Stimulated activated effector memory CD8-positive, alpha-beta T cell treated with anti-CD3 and anti-CD28 coated beads, Interleukin-12 subunit alpha, Interleukin-12 subunit beta, amount 100 ng/mL, for 72 hours (primary cell): ENCODE data around the gene GRIA3.

Source experiments
- ATAC-seq: fragments of 150-1000 bp; cut with Tn5 transposase; 2 replicates; pipeline ENCODE4 v1.10.0; 2021
- DNase-seq, 2 donors: peaks; one replicate each; pipeline ENCODE4 v3.0.0; 2021 to 2022; ENCODE audit warnings: low spot score in 2 of 2
- H3K27ac Mint-ChIP-seq: one replicate; pipeline ENCODE4 v1.8.0; 2022; ENCODE audit warnings: mild to moderate bottlenecking, mixed read lengths
- H3K36me3 Mint-ChIP-seq: one replicate; pipeline ENCODE4 v1.8.0; 2022; ENCODE audit warnings: mild to moderate bottlenecking, mixed read lengths
- H3K4me1 Mint-ChIP-seq: one replicate; pipeline ENCODE4 v1.8.0; 2022; ENCODE audit warnings: mixed read lengths
- H3K4me3 Mint-ChIP-seq: one replicate; pipeline ENCODE4 v1.8.0; 2022; ENCODE audit warnings: mild to moderate bottlenecking, mixed read lengths
- H3K9me3 Mint-ChIP-seq: one replicate; pipeline ENCODE4 v1.8.0; 2022; ENCODE audit warnings: mixed read lengths

Gene GRIA3

GRCh38 chrX:123217728-123218127 is 33.6 kb downstream of the GRIA3 start:
- Mint-ChIP-seq H3K4me3 (no peak overlapping the region), H3K27ac (no peak overlapping the region), H3K9me3 (no peaks in the 10 kb centered on the region), H3K4me1 (no peaks in the 10 kb centered on the region), H3K36me3 (no peaks in the 10 kb centered on the region)
- ATAC-seq: no peak
- no peak for DNase-seq

GRCh38 chrX:123219916-123220315 is 35.8 kb downstream of the GRIA3 start:
- no peaks in the 10 kb centered on the region for H3K36me3 Mint-ChIP-seq
- ATAC-seq: no peak
- H3K4me3 Mint-ChIP-seq: no peak overlapping the region
- H3K9me3 Mint-ChIP-seq: no peaks in the 10 kb centered on the region
- no peak for DNase-seq
- H3K4me1 Mint-ChIP-seq: no peaks in the 10 kb centered on the region
- H3K27ac Mint-ChIP-seq: no peak overlapping the region

- DNase-seq (no peak), ATAC-seq (no peak)
- no peaks in the 10 kb centered on the region for H3K4me1 Mint-ChIP-seq
- no peak overlapping the region for H3K4me3 Mint-ChIP-seq
- H3K9me3 Mint-ChIP-seq: no peaks in the 10 kb centered on the region
- H3K36me3 Mint-ChIP-seq: no peaks in the 10 kb centered on the region
- H3K27ac Mint-ChIP-seq: no peak overlapping the region
These were observed 38.8 kb downstream of the GRIA3 start for GRCh38 chrX:123222920-123223319.

- Mint-ChIP-seq H3K27ac (no peak overlapping the region), H3K36me3 (no peaks in the 10 kb centered on the region), H3K4me3 (no peak overlapping the region), H3K9me3 (no peaks in the 10 kb centered on the region), H3K4me1 (no peaks in the 10 kb centered on the region)
- DNase-seq: no peak
- no peak for ATAC-seq
These were observed 39.3 kb downstream of the GRIA3 start for GRCh38 chrX:123223409-123223808.

GRCh38 chrX:123223859-123224258 is 39.8 kb downstream of the GRIA3 start:
- ATAC-seq: no peak
- Mint-ChIP-seq H3K36me3 (no peaks in the 10 kb centered on the region), H3K4me3 (no peak overlapping the region), H3K27ac (no peak overlapping the region), H3K4me1 (no peaks in the 10 kb centered on the region), H3K9me3 (no peaks in the 10 kb centered on the region)
- DNase-seq: no peak

GRCh38 chrX:123230798-123231197 is 46.7 kb downstream of the GRIA3 start:
- DNase-seq: no peak
- H3K36me3 Mint-ChIP-seq: no peaks in the 10 kb centered on the region
- no peak for ATAC-seq
- H3K9me3 Mint-ChIP-seq: no peaks in the 10 kb centered on the region
- H3K27ac Mint-ChIP-seq: no peak overlapping the region
- H3K4me3 Mint-ChIP-seq: no peak overlapping the region
- H3K4me1 Mint-ChIP-seq: no peaks in the 10 kb centered on the region

- Mint-ChIP-seq H3K4me3 (no peak overlapping the region), H3K27ac (no peak overlapping the region), H3K36me3 (no peaks in the 10 kb centered on the region), H3K9me3 (no peaks in the 10 kb centered on the region), H3K4me1 (no peaks in the 10 kb centered on the region)
- no peak for ATAC-seq
- no peak for DNase-seq
These were observed 52.8 kb downstream of the GRIA3 start for GRCh38 chrX:123236859-123237258.

- ATAC-seq (no peak), DNase-seq (no peak)
- Mint-ChIP-seq H3K27ac (no peak overlapping the region), H3K9me3 (no peaks in the 10 kb centered on the region), H3K36me3 (no peaks in the 10 kb centered on the region), H3K4me3 (no peak overlapping the region), H3K4me1 (no peaks in the 10 kb centered on the region)
These were observed 53.2 kb downstream of the GRIA3 start for GRCh38 chrX:123237271-123237670.

- Mint-ChIP-seq H3K36me3 (no peaks in the 10 kb centered on the region), H3K4me1 (no peaks in the 10 kb centered on the region), H3K27ac (no peak overlapping the region), H3K9me3 (peaks cover 5% of the 10 kb centered on the region), H3K4me3 (no peak overlapping the region)
- DNase-seq (no peak), ATAC-seq (no peak)
These were observed 70.4 kb downstream of the GRIA3 start for GRCh38 chrX:123254457-123254856.

GRCh38 chrX:123256378-123256777 is 72.3 kb downstream of the GRIA3 start:
- no peaks in the 10 kb centered on the region for H3K4me1 Mint-ChIP-seq
- peaks cover 5% of the 10 kb centered on the region for H3K9me3 Mint-ChIP-seq
- H3K27ac Mint-ChIP-seq: no peak overlapping the region
- H3K36me3 Mint-ChIP-seq: no peaks in the 10 kb centered on the region
- no peak for DNase-seq
- H3K4me3 Mint-ChIP-seq: no peak overlapping the region
- ATAC-seq: no peak

GRCh38 chrX:123260920-123261418 is 76.9 kb downstream of the GRIA3 start:
- Mint-ChIP-seq H3K4me3 (no peak overlapping the region), H3K27ac (no peak overlapping the region), H3K4me1 (no peaks in the 10 kb centered on the region), H3K9me3 (peaks cover 5% of the 10 kb centered on the region), H3K36me3 (no peaks in the 10 kb centered on the region)
- no peak for DNase-seq
- ATAC-seq: no peak

GRCh38 chrX:123263270-123263669 is 79.2 kb downstream of the GRIA3 start:
- no peak for ATAC-seq

GRCh38 chrX:123263747-123264146 is 79.7 kb downstream of the GRIA3 start:
- Mint-ChIP-seq H3K4me1 (no peaks in the 10 kb centered on the region), H3K36me3 (no peaks in the 10 kb centered on the region), H3K4me3 (no peak overlapping the region), H3K9me3 (no peaks in the 10 kb centered on the region), H3K27ac (no peak overlapping the region)
- ATAC-seq (no peak), DNase-seq (no peak)

More at GRCh38 chrX:123263270-123263669, 79.2 kb downstream of the GRIA3 start:
- H3K4me1 Mint-ChIP-seq: no peaks in the 10 kb centered on the region
- no peaks in the 10 kb centered on the region for H3K9me3 Mint-ChIP-seq
- no peak overlapping the region for H3K27ac Mint-ChIP-seq
- no peak for DNase-seq
- H3K36me3 Mint-ChIP-seq: no peaks in the 10 kb centered on the region
- H3K4me3 Mint-ChIP-seq: no peak overlapping the region

- H3K36me3 Mint-ChIP-seq: no peaks in the 10 kb centered on the region
- H3K9me3 Mint-ChIP-seq: no peaks in the 10 kb centered on the region
- ATAC-seq (no peak), DNase-seq (no peak)
- no peaks in the 10 kb centered on the region for H3K4me1 Mint-ChIP-seq
- no peak overlapping the region for H3K4me3 Mint-ChIP-seq
- no peak overlapping the region for H3K27ac Mint-ChIP-seq
These were observed 83.1 kb downstream of the GRIA3 start for GRCh38 chrX:123267220-123267619.

GRCh38 chrX:123271902-123272301 is 87.8 kb downstream of the GRIA3 start:
- Mint-ChIP-seq H3K4me1 (no peaks in the 10 kb centered on the region), H3K27ac (no peak overlapping the region), H3K4me3 (no peak overlapping the region), H3K9me3 (no peaks in the 10 kb centered on the region), H3K36me3 (no peaks in the 10 kb centered on the region)
- DNase-seq (no peak), ATAC-seq (no peak)

- Mint-ChIP-seq H3K9me3 (no peaks in the 10 kb centered on the region), H3K27ac (no peak overlapping the region), H3K4me1 (no peaks in the 10 kb centered on the region), H3K4me3 (no peak overlapping the region), H3K36me3 (no peaks in the 10 kb centered on the region)
- DNase-seq (no peak), ATAC-seq (no peak)
These were observed 88.6 kb downstream of the GRIA3 start for GRCh38 chrX:123272630-123273029.

- DNase-seq (no peak), ATAC-seq (no peak)
- Mint-ChIP-seq H3K4me1 (no peaks in the 10 kb centered on the region), H3K27ac (no peak overlapping the region), H3K9me3 (no peaks in the 10 kb centered on the region), H3K36me3 (no peaks in the 10 kb centered on the region), H3K4me3 (no peak overlapping the region)
These were observed 90.7 kb downstream of the GRIA3 start for GRCh38 chrX:123274796-123275195.
